ENCODE results near the gene CORIN. TPM values are rescaled to one million over a fixed set of nuclear protein-coding genes. Genes with fewer than 3 reads are reported as not detected.

The CORIN gene
- total and polyA plus RNA-seq, 2 donors (not counting 3 experiments of a cell fraction or from before 2014, with no cell fraction given): 0.07 to 0.40 TPM

DNA sequence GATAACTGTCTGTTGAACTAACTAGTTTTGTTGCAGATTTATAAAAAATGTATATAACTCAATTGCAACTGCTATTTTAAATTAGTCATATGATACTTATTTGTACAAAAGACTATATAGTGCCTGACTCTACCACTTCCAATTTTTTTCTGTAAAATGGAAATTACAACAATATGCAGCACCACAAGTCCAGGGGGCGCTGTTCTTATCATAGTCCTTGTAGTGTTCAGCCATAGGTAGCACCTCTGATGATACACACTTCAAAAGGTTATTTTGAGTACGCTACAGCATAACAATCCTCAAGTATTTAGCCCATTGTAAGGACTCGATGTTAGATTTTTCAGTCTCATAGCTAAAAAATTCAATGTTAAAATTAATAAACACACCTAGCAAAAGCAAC, 174.9 kb downstream of the CORIN start:
- dilution Hi-C loops (cut with MboI; ENCODE audit: extremely low pct_ligation_motif_present, low sequenced_read_pairs): no loop called here
- DNase-seq (ENCODE audit: low read depth, low spot score): no peak
- Histone ChIP-seq H3K4me1 (ENCODE audit: control insufficient read depth, extremely low read depth, insufficient read depth, low read length) (no peaks in the 10 kb centered on the region), H3K9ac (replicated peaks; ENCODE audit: extremely low read depth, insufficient read depth, low read length) (no peak overlapping the region), H3K27me3 (ENCODE audit: control insufficient read depth in 2 of 2, insufficient read depth in 2 of 2, low read length in 2 of 2) (peaks cover 9% of the 10 kb centered on the region in 2 experiments), H3K4me3 (replicated peaks in 1 of 3; ENCODE audit: insufficient read depth in 1 of 3, low read depth in 1 of 3, low read length in 3 of 3) (no peak overlapping the region), H3K27ac (ENCODE audit: insufficient read depth, low read depth, low read length) (no peak overlapping the region), H3K36me3 (ENCODE audit: control insufficient read depth in 2 of 2, extremely low read depth in 1 of 2, insufficient read depth in 2 of 2, low read length in 2 of 2) (no peaks in the 10 kb centered on the region), H4K20me1 (replicated peaks; ENCODE audit: control insufficient read depth, extremely low read depth, insufficient read depth, low read length) (no peaks in the 10 kb centered on the region), H3K79me2 (ENCODE audit: control insufficient read depth, insufficient read depth, low read length) (no peaks in the 10 kb centered on the region), H3K9me1 (replicated peaks; ENCODE audit: control insufficient read depth, extremely low read depth, insufficient read depth, low read length) (no peaks in the 10 kb centered on the region), H3K9me3 (replicated peaks; ENCODE audit: control insufficient read depth, insufficient read depth, low read length) (no peaks in the 10 kb centered on the region), H3K4me2 (ENCODE audit: insufficient read depth, low read length) (no peak overlapping the region), H2AFZ (ENCODE audit: low read depth, low read length) (no peak overlapping the region)
- POLR2A ChIA-PET: no interaction called here
- CTCF ChIA-PET: no interaction called here
- no peak for FAIRE-seq
- TF ChIP-seq POLR2AphosphoS5 (IDR thresholded peaks at IDR 0.05; ENCODE audit: insufficient read depth, low read depth, low read length) (no peak), POLR2A (IDR thresholded peaks at IDR 0.05; ENCODE audit: low read depth, low read length) (no peak), MYC (IDR thresholded peaks at IDR 0.05; ENCODE audit: low read depth, low read length) (no peak), FOS (IDR thresholded peaks at IDR 0.05; ENCODE audit: borderline replicate concordance, insufficient read depth, low read length) (no peak), GATA2 (IDR thresholded peaks at IDR 0.05; ENCODE audit: insufficient read depth, insufficient read length, low read depth, low read length) (no peak), JUN (IDR thresholded peaks at IDR 0.05; ENCODE audit: borderline replicate concordance, insufficient read depth, insufficient read length, low read depth) (no peak)
- TF ChIP-seq, protein P1, sequence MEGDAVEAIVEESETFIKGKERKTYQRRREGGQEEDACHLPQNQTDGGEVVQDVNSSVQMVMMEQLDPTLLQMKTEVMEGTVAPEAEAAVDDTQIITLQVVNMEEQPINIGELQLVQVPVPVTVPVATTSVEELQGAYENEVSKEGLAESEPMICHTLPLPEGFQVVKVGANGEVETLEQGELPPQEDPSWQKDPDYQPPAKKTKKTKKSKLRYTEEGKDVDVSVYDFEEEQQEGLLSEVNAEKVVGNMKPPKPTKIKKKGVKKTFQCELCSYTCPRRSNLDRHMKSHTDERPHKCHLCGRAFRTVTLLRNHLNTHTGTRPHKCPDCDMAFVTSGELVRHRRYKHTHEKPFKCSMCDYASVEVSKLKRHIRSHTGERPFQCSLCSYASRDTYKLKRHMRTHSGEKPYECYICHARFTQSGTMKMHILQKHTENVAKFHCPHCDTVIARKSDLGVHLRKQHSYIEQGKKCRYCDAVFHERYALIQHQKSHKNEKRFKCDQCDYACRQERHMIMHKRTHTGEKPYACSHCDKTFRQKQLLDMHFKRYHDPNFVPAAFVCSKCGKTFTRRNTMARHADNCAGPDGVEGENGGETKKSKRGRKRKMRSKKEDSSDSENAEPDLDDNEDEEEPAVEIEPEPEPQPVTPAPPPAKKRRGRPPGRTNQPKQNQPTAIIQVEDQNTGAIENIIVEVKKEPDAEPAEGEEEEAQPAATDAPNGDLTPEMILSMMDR (IDR thresholded peaks at IDR 0.05; ENCODE audit: extremely low read depth in 1 of 2, insufficient read depth in 1 of 2, low read depth in 1 of 2, low read length in 2 of 2): peak; percentile 24 to 35
- TF ChIP-seq, protein P2, sequence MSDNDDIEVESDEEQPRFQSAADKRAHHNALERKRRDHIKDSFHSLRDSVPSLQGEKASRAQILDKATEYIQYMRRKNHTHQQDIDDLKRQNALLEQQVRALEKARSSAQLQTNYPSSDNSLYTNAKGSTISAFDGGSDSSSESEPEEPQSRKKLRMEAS (IDR thresholded peaks at IDR 0.05; ENCODE audit: insufficient read depth, insufficient read length): no peak
- no TSS peak for BruUV-seq (replicated peaks)
- intact Hi-C loops (cut with micrococcal nuclease): no loop called here
